GM21367 (cell line): ENCODE measurements around the gene HNRNPA0.

Experiments used
- ATAC-seq: cut with Tn5 transposase; IDR thresholded peaks from one replicate; pipeline ENCODE4 v1.9.1; 2021; ENCODE audit not compliant: unreplicated experiment

The HNRNPA0 gene

DNA sequence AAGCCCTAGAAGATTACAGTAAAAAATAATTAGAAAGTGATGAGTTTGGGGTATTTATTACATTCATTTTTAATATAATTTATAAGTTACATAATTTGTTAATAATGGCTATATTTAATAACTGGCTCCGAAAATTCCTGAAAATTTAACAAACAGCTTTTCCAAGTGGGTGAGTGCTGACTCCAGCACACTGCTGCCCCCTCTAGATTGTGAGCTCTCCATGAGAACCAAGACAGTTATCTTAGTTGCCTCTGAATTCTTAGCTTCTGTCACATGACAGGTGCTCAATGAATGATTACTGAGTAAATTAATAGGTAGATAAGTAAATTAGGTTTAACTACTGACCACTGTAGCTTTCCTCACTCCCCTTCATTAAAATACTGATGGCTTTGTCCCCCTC lies 26.1 kb downstream of the HNRNPA0 start:
- no peak for ATAC-seq

DNA sequence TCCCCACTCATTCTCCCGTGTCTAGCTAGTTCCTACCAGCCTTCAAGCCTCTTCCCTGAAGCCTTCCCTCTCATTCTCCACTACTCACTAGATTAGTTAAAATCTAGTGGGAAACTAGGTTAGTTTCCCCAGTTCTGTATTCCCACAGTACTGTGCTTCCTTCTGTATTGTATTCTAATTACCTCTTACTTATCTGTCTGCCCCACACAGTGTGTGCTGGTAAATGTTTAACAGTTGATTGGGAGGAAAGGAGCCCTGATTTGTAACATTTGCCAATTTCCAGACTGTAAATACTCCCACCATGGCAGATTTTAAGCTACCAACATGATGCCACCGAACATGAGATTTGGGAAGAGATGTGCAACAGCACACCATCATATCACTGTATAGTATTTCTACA lies 26.5 kb downstream of the HNRNPA0 start:
- ATAC-seq = no peak

DNA sequence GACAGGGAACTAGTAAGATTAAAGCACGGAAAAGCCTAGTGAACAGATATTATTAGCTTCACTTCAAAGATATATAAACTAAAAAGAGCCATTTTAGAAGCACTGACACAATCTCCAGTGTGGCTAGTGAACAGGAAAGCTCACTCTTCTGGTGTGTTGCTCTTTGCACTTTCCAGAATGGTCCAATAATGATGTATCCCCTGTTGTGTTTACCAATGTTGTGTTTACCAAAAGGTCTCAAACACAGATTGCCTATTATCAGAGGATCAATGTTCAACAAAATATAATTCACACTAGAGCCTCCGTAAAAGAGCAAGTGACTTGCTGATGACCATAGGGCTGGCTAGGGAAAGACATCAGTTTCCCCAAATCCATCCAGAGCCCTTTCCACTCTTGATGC lies 29.9 kb downstream of the HNRNPA0 start:
- ATAC-seq = no peak

- ATAC-seq = no peak
Observed at GRCh38 chr5:137718611-137719010, 35.6 kb downstream of the HNRNPA0 start.

- no peak for ATAC-seq
Observed at GRCh38 chr5:137716337-137716736, 37.8 kb downstream of the HNRNPA0 start.

DNA sequence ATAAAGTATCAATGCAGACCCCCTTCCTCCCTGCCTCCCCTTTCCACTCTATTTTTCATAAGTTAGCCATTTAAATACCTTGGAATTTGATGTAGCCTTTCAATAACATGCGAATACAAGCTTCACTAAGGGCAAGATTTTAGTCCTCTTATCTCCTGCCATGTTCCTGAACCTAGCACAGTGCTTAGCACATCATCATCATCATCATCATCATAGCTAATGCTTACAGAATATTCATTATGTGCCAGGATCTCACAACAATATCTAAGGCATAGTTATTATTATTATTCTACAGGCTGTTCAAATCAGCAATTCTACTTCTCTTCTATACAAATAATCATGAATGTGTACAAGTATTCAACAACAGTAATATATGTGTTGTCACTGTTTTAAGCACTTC lies 38.7 kb downstream of the HNRNPA0 start:
- ATAC-seq = no peak

GRCh38 chr5:137714946-137715345 lies 39.2 kb downstream of the HNRNPA0 start:
- no peak for ATAC-seq

GRCh38 chr5:137714494-137714893 lies 39.7 kb downstream of the HNRNPA0 start:
- ATAC-seq = no peak

GRCh38 chr5:137712139-137712667 lies 42.0 kb downstream of the HNRNPA0 start:
- no peak for ATAC-seq

DNA sequence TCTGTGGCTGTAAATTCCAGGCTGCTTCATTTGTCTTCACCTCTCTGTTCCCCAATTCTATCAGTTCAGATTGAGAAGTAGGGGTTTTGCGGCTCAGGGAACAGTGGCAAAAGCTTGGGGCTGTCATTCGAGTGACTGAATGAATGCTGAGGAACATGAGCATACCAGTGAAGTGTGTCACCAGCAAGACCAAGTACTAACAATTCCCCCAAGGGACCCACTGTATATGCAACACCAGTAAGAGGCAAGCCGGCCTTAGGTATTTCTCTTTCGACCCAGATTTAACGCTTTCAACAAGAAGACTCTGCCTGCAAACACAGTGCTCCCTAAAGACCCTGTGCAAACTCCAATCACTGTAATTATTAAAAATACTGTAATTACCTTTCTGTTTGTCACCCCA lies 44.1 kb downstream of the HNRNPA0 start:
- no peak for ATAC-seq

- ATAC-seq = no peak
Observed at GRCh38 chr5:137708796-137709559, 45.2 kb downstream of the HNRNPA0 start.

GRCh38 chr5:137708062-137708461 lies 46.1 kb downstream of the HNRNPA0 start:
- ATAC-seq = no peak

GRCh38 chr5:137706841-137707240 lies 47.3 kb downstream of the HNRNPA0 start:
- no peak for ATAC-seq

DNA sequence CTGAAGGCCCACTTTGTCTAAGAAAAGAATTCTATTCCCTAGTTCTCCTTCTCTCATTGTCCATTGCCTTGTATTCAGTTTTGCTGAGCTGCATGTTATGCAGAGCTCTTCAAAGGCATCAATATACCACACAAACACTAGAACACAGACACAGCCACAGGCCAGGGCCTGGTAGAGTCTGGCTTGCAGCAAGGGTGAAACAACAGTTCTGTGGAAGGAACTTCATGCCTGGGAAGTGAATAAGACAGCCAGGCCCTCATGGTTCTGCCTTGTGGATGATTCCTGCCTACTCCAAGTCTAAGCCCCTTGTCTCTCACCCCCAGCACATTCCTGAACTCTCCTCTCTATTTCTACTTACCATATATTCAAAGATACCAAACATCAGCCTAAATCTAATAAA lies 49.1 kb downstream of the HNRNPA0 start:
- ATAC-seq = no peak

GRCh38 chr5:137703565-137703964 lies 50.6 kb downstream of the HNRNPA0 start:
- ATAC-seq = no peak

GRCh38 chr5:137700282-137700680 lies 53.9 kb downstream of the HNRNPA0 start:
- ATAC-seq = no peak

DNA sequence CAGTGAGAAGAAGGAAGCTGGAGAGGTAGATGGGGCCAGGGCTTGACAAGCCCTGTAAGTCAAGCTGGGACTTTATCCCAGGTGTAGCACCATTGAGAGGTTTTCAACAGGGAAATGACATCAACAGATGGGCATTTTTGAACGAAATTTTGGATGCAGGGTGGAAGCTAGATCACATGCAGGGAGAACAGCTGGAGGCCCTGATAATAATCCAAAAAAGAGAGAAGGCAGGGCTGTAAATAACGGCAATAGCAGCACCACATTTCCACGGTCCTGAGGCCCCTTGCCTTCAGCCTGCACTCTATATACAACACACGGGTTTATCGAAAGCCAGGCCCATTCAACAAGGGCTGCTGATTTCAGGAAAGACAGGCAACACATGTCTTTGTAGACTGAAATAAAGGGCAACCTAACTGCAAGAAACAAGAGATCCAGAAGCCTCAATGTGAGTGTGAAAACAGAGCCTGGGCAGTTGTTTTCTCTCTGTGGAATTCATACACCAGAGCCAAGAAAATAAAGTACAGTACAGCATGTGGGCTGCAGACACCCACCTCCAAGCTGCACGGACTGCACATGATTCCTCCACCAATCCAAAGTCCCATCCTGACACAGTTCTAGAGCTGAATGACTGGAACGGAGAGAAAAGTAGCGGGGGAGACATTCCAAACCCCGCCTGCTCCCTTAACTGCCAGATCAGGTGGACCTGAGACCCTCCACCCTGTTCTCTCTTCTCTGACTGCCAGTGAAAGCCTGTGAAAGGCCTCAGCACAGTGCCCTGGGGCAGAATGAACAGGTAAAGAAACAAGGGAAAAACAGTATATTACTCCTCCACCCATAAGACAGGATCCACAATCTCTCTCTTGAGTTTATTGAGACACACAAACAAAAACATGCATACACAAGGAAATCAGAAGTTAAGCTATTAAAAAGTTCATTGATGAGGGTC lies 54.6 kb downstream of the HNRNPA0 start:
- no peak for ATAC-seq

DNA sequence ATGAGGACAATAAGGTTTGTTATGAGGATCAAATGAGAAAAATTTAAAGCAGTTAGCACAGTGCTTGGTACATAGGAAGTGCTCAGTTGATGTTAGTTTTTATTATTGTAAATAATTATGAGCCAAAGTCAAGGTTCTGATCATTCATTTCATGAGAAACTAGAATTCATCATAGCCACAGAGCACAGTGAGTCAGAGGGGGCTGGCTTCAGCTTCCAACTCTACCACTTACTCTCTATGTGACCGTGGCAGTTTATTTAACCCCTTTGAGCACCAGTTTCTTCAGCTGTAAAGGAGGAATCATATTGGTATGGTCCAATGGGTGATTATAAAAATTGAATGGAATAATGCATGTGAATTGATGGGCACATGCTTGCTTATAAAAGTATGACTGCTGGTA lies 57.7 kb downstream of the HNRNPA0 start:
- no peak for ATAC-seq

- no peak for ATAC-seq
Observed at GRCh38 chr5:137695651-137696428, 58.3 kb downstream of the HNRNPA0 start.
